Brain microvascular endothelial cell (primary cell): ENCODE measurements around the gene RAPGEF2.

Source experiments
- DNase-seq: peaks from one replicate; pipeline ENCODE4 v3.0.0-alpha.2; 2020
- H3K27ac ChIP-seq: fragments of 250-450 bp; sonication (Bioruptor Pico); 2 replicates; pipeline ENCODE4 v1.5.1; 2020; ENCODE audit warnings: mild to moderate bottlenecking, moderate library complexity
- H3K27me3 ChIP-seq: fragments of 250-450 bp; sonication (Bioruptor Pico); replicated peaks from 2 replicates; pipeline ENCODE4 v1.5.1; 2020; ENCODE audit warnings: mild to moderate bottlenecking
- H3K36me3 ChIP-seq: fragments of 250-450 bp; sonication (Bioruptor Pico); replicated peaks from 2 replicates; pipeline ENCODE4 v1.5.1; 2020; ENCODE audit warnings: mild to moderate bottlenecking
- H3K4me3 ChIP-seq: 2 replicates; pipeline ENCODE4 v1.5.1; 2011; ENCODE audit warnings: low read depth, mild to moderate bottlenecking, control low read depth, low read length, moderate library complexity
- CTCF ChIP-seq: IDR thresholded peaks from 2 replicates; pipeline ENCODE4 v1.5.1; 2011; ENCODE audit warnings: low read depth, mild to moderate bottlenecking, moderate library complexity, low read length, control low read depth, inconsistent platforms; ENCODE audit errors: missing control alignments
- in situ Hi-C: cut with HindIII; loops from 2 replicates; pipeline ENCODE4 v1.10.0; 2017; ENCODE audit warnings: low sequenced_read_pairs, low pct_ligation_motif_present

RAPGEF2 gene

GRCh38 chr4:159357350-159357749 is 254.5 kb downstream of the RAPGEF2 start:
- no peak overlapping the region for H3K4me3 ChIP-seq
- in situ Hi-C loops: no loop called here
- no peak overlapping the region for H3K27ac ChIP-seq
- peaks cover 26% of the 10 kb centered on the region for H3K36me3 ChIP-seq
- no peak for TF ChIP-seq CTCF
- no peak for DNase-seq
- H3K27me3 ChIP-seq: no peaks in the 10 kb centered on the region

GRCh38 chr4:159358226-159358625 is 255.3 kb downstream of the RAPGEF2 start:
- peaks cover 22% of the 10 kb centered on the region for H3K36me3 ChIP-seq
- peak overlapping the region; percentile 48 for H3K27ac ChIP-seq
- no peak overlapping the region for H3K4me3 ChIP-seq
- no peak for TF ChIP-seq CTCF
- in situ Hi-C loops: no loop called here
- peak; percentile 82 for DNase-seq
- no peaks in the 10 kb centered on the region for H3K27me3 ChIP-seq

GRCh38 chr4:159360549-159360948 is 257.7 kb downstream of the RAPGEF2 start:
- Histone ChIP-seq H3K4me3 (no peak overlapping the region), H3K36me3 (peaks cover 11% of the 10 kb centered on the region), H3K27ac (peak overlapping the region; percentile 47), H3K27me3 (no peaks in the 10 kb centered on the region)
- TF ChIP-seq CTCF: no peak
- in situ Hi-C loops: no loop called here
- peak; percentile 79 for DNase-seq

GRCh38 chr4:159363361-159363760 is 260.5 kb downstream of the RAPGEF2 start:
- in situ Hi-C loops: no loop called here
- Histone ChIP-seq H3K27me3 (no peaks in the 10 kb centered on the region), H3K27ac (no peak overlapping the region), H3K4me3 (no peak overlapping the region), H3K36me3 (peaks cover 5% of the 10 kb centered on the region)
- TF ChIP-seq CTCF: no peak
- DNase-seq: no peak

GRCh38 chr4:159366966-159367780 is 264.3 kb downstream of the RAPGEF2 start:
- DNase-seq: no peak
- Histone ChIP-seq H3K27me3 (no peaks in the 10 kb centered on the region), H3K36me3 (no peaks in the 10 kb centered on the region), H3K4me3 (no peak overlapping the region), H3K27ac (no peak overlapping the region)
- TF ChIP-seq CTCF: no peak
- in situ Hi-C loops: no loop called here

GRCh38 chr4:159367781-159368080 is 264.9 kb downstream of the RAPGEF2 start:
- no peak for TF ChIP-seq CTCF
- Histone ChIP-seq H3K36me3 (no peaks in the 10 kb centered on the region), H3K4me3 (no peak overlapping the region), H3K27ac (no peak overlapping the region), H3K27me3 (no peaks in the 10 kb centered on the region)
- in situ Hi-C loops: no loop called here
- no peak for DNase-seq
